Measurements from ENCODE around the gene PRRC1. TPM values are rescaled to one million over a fixed set of nuclear protein-coding genes. Genes with fewer than 3 reads are reported as not detected.

PRRC1 gene
- total and polyA plus RNA-seq, 2 experiments from 2014 or later, result 64.7 to 70.7 TPM

DNA sequence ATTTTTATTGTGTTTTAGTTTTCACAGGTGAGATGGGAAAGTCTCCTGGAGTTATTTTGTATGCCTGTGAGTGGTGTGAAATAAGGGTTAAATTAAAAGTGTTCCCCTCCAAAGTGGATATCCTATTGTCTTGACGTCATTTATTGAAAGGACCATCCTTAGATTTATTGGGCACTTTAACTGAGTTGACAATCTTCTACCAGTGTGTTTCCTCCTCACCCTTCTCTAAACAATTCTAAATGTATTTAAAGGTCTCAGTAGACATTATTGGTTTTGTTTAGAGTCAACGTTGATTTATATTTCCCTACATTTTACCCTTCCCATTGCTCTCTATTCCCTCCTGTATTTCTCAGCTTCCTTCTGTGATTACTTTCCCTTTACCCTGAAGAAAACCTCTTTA lies 40.8 kb downstream of the PRRC1 start:
- Histone ChIP-seq H3F3A (replicated peaks; ENCODE audit: low read depth) (no peaks in the 10 kb centered on the region), H3K79me2 (replicated peaks; ENCODE audit: insufficient read depth) (no peaks in the 10 kb centered on the region), H2AFZ (no peak overlapping the region), H3K27me3 (ENCODE audit: insufficient read depth) (no peaks in the 10 kb centered on the region), H3K9me2 (ENCODE audit: insufficient read depth) (no peaks in the 10 kb centered on the region), H3K4me2 (no peak overlapping the region), H3K4me1 (ENCODE audit: insufficient read depth) (no peaks in the 10 kb centered on the region), H3K27ac (ENCODE audit: low read depth) (no peak overlapping the region), H3K4me3 (no peak overlapping the region), H3K36me3 (ENCODE audit: insufficient read depth) (no peaks in the 10 kb centered on the region; the same call in 1 of the 2 replicates), H4K20me1 (replicated peaks; ENCODE audit: insufficient read depth) (no peaks in the 10 kb centered on the region)
- no peak for DNase-seq (ENCODE audit: low spot score)
- ATAC-seq, result no peak
- TF ChIP-seq CREB1 (CRISPR knock-in tag; IDR thresholded peaks at IDR 0.05; ENCODE audit: low read depth), result no peak
- no peak for TF ChIP-seq JUNB (IDR thresholded peaks at IDR 0.05; ENCODE audit: unreplicated experiment)
- TF ChIP-seq EZH2 (IDR thresholded peaks at IDR 0.05; ENCODE audit: low read depth, unreplicated experiment), result no peak
- TF ChIP-seq, protein P1, sequence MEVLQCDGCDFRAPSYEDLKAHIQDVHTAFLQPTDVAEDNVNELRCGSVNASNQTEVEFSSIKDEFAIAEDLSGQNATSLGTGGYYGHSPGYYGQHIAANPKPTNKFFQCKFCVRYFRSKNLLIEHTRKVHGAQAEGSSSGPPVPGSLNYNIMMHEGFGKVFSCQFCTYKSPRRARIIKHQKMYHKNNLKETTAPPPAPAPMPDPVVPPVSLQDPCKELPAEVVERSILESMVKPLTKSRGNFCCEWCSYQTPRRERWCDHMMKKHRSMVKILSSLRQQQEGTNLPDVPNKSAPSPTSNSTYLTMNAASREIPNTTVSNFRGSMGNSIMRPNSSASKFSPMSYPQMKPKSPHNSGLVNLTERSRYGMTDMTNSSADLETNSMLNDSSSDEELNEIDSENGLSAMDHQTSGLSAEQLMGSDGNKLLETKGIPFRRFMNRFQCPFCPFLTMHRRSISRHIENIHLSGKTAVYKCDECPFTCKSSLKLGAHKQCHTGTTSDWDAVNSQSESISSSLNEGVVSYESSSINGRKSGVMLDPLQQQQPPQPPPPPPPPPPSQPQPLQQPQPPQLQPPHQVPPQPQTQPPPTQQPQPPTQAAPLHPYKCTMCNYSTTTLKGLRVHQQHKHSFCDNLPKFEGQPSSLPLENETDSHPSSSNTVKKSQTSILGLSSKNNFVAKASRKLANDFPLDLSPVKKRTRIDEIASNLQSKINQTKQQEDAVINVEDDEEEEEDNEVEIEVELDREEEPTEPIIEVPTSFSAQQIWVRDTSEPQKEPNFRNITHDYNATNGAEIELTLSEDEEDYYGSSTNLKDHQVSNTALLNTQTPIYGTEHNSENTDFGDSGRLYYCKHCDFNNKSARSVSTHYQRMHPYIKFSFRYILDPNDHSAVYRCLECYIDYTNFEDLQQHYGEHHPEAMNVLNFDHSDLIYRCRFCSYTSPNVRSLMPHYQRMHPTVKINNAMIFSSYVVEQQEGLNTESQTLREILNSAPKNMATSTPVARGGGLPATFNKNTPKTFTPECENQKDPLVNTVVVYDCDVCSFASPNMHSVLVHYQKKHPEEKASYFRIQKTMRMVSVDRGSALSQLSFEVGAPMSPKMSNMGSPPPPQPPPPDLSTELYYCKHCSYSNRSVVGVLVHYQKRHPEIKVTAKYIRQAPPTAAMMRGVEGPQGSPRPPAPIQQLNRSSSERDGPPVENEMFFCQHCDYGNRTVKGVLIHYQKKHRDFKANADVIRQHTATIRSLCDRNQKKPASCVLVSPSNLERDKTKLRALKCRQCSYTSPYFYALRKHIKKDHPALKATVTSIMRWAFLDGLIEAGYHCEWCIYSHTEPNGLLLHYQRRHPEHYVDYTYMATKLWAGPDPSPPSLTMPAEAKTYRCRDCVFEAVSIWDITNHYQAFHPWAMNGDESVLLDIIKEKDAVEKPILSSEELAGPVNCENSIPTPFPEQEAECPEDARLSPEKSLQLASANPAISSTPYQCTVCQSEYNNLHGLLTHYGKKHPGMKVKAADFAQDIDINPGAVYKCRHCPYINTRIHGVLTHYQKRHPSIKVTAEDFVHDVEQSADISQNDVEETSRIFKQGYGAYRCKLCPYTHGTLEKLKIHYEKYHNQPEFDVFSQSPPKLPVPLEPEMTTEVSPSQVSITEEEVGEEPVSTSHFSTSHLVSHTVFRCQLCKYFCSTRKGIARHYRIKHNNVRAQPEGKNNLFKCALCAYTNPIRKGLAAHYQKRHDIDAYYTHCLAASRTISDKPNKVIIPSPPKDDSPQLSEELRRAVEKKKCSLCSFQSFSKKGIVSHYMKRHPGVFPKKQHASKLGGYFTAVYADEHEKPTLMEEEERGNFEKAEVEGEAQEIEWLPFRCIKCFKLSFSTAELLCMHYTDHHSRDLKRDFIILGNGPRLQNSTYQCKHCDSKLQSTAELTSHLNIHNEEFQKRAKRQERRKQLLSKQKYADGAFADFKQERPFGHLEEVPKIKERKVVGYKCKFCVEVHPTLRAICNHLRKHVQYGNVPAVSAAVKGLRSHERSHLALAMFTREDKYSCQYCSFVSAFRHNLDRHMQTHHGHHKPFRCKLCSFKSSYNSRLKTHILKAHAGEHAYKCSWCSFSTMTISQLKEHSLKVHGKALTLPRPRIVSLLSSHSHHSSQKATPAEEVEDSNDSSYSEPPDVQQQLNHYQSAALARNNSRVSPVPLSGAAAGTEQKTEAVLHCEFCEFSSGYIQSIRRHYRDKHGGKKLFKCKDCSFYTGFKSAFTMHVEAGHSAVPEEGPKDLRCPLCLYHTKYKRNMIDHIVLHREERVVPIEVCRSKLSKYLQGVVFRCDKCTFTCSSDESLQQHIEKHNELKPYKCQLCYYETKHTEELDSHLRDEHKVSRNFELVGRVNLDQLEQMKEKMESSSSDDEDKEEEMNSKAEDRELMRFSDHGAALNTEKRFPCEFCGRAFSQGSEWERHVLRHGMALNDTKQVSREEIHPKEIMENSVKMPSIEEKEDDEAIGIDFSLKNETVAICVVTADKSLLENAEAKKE (CRISPR knock-in tag; IDR thresholded peaks at IDR 0.05), result no peak
- no peak for TF ChIP-seq EZH2phosphoT487 (IDR thresholded peaks at IDR 0.05; ENCODE audit: unreplicated experiment)
- no peak for TF ChIP-seq POLR2AphosphoS5 (IDR thresholded peaks at IDR 0.05; ENCODE audit: low read depth)
- TF ChIP-seq STAT1 (IDR thresholded peaks at IDR 0.05; ENCODE audit: unreplicated experiment), result no peak
- no peak for TF ChIP-seq CTCF (conservative IDR thresholded peaks at IDR 0.05; ENCODE audit: low read depth in 2 of 2)
- TF ChIP-seq, protein P2, sequence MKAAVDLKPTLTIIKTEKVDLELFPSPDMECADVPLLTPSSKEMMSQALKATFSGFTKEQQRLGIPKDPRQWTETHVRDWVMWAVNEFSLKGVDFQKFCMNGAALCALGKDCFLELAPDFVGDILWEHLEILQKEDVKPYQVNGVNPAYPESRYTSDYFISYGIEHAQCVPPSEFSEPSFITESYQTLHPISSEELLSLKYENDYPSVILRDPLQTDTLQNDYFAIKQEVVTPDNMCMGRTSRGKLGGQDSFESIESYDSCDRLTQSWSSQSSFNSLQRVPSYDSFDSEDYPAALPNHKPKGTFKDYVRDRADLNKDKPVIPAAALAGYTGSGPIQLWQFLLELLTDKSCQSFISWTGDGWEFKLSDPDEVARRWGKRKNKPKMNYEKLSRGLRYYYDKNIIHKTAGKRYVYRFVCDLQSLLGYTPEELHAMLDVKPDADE (IDR thresholded peaks at IDR 0.05), result no peak
- TF ChIP-seq NANOG (IDR thresholded peaks at IDR 0.05; ENCODE audit: borderline replicate concordance), result no peak
- no peak for TF ChIP-seq REST (IDR thresholded peaks at IDR 0.05; ENCODE audit: unreplicated experiment)
- no peak for TF ChIP-seq ZNF331 (CRISPR knock-in tag; IDR thresholded peaks at IDR 0.05; ENCODE audit: low read depth)
- TF ChIP-seq ZNF114 (CRISPR knock-in tag; IDR thresholded peaks at IDR 0.05), result no peak
- H3K27me3 Mint-ChIP-seq (ENCODE audit: insufficient read depth, low read depth, poor library complexity), result no peaks in the 10 kb centered on the region
- H3K4me1 Mint-ChIP-seq, result no peaks in the 10 kb centered on the region
- no peaks in the 10 kb centered on the region for H3K9me3 Mint-ChIP-seq
- H3K36me3 Mint-ChIP-seq (ENCODE audit: low read depth), result no peaks in the 10 kb centered on the region
- H3K27ac Mint-ChIP-seq, result no peak overlapping the region
- no peak overlapping the region for H3K4me3 Mint-ChIP-seq
